ENCODE results near the gene KRT6A.
A peak's percentile ranks its signal among the peaks of the same experiment; 100 is the strongest.

KRT6A gene

DNA sequence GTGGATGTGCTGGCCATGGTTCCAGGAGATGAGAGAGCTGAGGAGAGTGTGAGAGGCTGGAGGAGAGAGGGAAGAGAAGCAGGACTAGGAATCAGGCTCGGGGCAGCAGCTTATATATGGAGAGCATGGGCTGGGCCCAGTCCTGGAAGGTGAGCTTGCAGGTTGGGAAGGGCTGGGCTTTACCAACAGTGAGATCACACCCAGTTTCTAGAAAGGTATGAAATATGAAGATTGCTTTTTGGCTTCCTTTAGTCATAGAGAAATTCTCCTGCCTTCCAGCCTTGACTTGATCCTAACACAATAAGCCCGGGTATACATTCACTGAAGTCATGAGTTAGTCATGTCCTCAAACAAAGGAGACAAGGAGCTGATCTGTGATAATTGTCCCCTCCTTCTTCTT lies at the start of gene KRT6A:
Gene KRT6A (minus strand): TSS at position 86 of the 400 bp plus-strand sequence. CDS start 69 bp downstream, at position 17.
- DNase-seq (ENCODE audit: low spot score): no peak

DNA sequence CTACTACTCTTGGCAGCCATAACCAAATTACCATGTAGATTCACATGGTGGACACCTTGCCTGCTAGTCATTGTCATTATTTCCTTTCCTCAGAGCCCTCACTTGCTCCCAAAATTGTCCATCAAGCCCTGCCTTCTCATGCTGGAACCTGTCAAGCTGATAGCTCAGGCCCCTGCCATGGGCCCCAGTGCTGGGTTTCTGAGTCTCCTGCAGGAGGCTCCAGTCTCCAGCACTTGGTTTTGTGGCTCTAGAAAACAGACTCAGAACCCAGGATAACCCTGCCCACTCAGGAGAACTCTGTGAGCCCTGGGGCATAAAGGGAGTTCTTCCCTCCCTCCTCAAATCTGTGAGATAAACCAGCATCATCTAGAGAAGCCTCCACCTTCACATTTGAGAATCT lies 49.1 kb upstream of the KRT6A start:
- no peak for DNase-seq (ENCODE audit: low spot score)

DNA sequence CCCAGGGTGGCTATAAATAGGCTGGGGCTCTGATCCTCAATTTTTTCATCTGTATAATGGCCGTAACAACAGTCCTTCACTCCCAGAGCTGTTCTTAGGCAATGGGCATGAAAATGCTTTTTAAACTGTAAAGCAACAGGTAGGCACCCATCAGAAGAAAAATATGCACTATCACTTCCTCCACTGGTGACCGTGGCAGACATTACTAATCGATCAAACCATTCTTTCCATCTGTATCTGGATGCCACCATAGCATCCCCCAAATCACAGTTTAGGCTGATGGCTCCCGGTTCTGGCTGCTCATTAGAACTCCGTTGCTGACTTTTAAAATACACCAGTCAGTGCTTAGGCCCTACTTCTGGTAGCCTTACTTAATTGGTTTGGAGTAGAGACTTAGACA lies 48.7 kb upstream of the KRT6A start:
- DNase-seq (ENCODE audit: low spot score): no peak

DNA sequence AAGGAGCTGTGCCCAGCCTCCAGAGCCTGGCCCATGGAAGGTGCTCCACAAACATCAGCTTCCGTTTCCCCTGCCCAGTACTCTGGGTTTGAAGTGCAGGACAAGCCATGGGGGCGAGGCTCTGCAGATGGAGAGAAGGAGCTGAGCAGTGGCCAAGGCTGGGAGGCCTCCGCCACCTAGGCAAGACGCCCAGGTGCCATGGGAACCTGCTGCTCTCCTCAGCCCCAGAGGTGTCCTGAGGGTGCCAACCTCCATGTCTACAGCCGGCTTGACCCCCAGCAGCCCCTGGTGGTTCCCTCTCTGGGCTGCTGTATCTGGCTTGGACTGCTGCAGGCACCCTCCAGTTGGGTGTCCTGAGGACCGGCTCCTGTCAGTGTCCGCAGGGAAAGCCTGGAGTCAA lies 47.5 kb upstream of the KRT6A start:
- no peak for DNase-seq (ENCODE audit: low spot score)

DNA sequence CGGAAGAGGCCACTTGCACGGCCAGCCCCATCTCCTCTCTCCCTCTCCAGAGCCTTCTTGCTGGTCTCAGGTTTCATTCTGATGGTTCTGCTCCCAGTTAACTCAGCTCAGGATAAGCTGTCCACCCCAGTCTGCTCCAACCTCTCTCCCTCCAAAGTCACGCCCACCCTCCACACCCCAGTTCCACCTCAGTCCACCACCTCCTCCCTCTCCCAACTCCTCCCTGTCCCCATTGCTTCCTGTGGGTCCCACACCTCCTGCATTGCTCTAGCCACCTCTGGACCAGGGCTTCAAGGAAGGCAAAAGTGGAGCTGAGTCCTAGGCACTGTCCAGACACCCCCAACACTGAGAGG lies 46.7 kb upstream of the KRT6A start:
- no peak for DNase-seq (ENCODE audit: low spot score)

DNA sequence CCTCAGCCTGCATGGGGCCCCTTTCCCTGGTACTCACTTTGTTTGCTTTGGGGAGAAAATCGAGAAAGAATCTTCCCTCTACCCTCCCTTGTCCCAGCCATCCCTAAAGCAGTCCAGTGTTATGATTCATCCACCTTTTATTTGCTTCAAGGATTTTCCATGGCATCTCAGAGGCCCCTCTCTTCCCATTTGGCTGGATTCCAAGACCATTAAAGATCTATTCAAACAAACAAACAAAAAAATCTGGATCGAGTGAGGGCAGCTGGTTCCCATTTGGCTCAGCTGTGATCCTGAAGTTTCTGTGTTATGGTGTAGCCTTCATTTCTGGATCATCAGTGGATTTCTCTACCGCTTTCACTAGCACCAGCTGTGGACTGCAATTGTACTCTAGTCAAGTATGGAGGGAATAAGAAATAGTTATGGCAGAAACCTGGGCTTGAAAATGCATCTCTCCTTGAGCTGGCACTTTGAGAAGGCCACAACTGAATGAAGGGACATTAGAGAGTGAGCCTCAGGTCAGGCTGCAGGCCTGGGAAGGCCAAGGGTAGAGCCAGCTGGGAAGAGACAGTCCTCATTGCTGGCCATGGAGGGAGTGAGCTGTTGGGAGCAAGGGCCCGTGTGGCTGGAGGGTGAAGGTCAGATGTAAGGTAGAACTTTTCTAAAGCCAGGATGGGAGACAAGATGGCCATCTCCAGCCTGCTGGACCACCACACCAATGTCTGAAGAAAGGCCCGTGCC lies 46.2 kb upstream of the KRT6A start:
- DNase-seq (ENCODE audit: low spot score): no peak

DNA sequence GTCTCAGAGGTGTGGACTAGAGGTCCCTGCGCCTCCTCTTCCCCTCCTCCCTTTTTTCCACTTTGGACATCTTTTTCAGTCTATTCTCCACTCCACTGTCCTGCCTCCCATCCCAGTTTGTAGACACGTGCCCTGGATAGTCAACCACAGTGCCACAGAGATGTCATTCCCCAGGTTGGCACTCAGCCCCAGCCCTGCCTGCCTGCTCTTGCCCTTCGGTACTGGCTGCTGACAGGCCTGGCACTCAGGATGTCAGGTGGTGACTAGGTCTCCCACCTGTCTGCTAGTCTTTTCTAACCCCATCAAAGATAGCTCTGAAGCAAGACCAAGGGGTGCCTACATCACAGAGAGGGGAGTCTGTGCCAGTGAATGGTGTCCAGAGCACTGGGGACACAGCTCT lies 44.0 kb upstream of the KRT6A start:
- DNase-seq (ENCODE audit: low spot score): no peak

DNA sequence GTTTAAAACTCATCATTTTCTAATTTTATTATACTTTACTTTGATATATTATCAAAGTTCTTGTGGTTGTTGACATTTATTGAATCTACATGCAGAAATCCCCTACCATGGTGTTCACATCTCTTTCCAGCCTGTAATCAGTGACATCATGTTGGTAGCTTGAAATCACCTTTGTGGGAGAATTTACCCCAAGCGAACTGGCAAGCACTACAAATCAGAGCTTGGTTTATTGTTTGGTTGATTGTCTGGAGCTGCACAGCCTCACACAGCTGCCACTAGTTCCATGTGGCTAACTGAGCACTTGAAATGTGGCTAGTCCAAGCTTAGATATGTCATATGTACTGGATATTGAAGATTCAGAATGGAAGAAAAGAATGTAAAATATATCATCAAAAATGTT lies 42.5 kb upstream of the KRT6A start:
- no peak for DNase-seq (ENCODE audit: low spot score)

DNA sequence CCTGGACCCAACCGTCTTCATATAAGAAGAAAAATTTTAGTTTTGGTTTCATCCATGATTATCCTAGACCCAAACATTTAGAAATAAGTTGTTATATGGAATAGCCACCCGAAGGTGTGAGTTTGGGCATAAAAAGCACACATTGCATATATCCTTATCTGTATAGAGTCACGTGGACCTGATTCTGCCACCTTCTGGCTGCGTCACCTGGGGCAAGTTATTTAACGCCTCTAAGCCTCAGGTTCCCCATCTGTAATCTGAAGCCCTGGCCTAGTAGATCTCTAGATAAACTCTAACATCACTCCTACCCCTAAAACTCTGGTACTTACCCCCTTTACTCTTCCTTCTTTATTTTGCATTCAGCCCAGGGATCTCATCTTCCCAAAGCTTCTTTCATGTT lies 41.4 kb upstream of the KRT6A start:
- no peak for DNase-seq (ENCODE audit: low spot score)

DNA sequence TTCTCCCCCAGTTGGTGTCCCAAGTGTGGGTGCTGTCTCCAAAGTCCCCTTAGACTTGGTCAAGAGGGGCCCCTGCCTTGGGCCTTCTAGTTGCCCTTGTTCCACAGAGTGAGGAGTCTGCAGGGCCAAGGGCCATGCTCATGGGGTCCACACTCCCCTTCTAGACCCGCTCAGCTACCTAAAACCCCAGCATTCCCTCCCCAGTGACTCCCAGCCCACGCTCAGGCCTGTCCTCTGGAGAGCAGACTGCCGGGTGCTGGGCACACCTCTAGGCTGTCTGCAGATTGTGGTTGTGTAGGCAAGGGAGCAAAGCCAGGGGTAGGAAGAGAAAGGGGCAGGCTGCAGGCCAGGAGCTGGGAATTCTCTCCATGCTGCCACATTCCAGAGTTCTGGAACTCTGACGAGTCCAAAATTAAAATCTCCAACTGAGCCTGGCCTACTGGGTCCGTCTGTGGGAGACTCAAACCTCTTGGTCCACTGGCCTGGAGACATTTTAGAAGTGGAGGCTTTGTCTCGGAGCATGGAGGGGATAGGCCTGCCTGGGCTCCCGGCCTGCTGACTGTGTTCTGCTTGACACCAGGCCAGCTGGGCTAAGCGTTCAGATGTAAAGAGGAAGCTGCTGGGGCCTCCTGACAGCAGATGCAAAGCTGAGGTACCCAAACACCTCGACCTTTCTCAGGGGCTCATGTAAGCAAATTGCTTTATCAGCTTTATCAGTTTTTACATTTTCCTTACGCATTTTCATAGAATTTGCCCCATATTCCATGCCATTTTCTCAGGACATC lies 40.8 kb upstream of the KRT6A start:
- DNase-seq (ENCODE audit: low spot score): no peak

DNA sequence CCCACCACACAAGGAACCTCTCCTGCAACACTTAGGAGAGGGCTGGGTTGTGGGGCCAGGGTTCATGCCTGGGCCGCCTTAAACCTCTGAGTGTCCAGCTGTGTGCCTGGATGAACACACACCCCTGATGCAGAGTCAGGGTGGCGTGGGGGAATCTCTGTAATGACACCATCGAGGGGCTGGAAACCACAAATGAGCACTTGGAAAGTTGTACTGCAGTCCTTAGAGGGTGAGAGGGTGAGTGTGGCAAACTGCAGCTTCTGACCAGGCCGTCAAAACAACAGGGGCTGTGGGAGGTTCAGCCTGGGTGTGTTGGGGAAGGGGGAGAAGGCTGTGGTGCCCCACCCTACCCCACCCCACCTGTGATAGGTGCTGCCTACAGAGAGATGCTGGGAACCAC lies 39.6 kb upstream of the KRT6A start:
- DNase-seq (ENCODE audit: low spot score): no peak

DNA sequence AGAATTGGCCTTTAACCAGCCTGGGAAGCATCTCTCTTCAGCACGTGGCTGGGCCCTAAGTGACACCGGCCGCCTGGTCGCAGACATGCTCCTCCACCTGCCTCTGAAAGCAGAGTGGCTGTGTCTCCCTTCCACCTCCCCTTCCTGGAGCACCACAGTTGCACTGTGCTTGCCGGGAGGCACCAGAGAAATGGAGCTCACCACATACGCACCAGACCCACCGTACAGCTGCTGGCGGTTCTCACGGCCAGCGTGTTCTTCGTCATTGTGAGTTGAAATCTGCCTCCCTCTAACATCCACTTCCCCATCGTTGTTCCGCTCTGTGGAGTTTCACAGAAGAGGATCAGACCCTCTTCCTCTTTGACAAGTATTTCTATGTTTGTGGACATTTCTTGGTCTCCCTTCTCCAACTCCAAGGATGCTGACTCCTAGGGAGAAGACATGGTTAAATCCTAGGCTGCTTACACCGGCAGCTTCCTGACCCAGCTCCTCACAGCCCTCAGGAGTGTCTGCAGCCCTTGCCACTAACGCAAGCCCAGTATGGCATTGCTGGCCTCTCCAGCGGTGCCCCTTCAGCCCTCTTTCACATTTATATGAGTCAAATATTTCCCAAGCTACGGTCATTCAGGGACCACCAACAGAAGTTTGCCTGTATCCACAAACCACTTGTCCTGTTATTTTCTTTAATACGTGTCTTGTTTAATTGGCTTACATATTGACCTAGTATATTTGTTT lies 38.7 kb upstream of the KRT6A start:
- DNase-seq (ENCODE audit: low spot score): peak; percentile 59

DNA sequence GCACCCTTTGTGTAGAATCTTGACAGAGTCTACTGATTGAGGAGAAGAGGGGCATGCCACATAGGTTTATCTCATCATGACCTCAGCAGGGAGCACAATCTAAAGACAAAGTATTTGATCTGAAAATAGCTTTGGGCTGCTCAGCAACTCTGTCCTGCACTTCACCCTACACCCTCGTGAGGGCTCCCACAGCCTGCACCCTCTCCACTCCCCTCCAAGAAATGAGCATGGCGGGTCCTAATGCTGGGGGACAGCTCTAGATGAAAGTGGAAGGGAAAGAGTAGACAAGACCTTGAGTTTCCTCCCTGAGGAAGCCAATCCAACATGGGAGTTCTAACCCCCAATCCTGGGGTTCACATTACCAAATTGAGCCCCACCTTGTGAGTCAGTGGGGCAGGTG lies 37.8 kb upstream of the KRT6A start:
- no peak for DNase-seq (ENCODE audit: low spot score)

DNA sequence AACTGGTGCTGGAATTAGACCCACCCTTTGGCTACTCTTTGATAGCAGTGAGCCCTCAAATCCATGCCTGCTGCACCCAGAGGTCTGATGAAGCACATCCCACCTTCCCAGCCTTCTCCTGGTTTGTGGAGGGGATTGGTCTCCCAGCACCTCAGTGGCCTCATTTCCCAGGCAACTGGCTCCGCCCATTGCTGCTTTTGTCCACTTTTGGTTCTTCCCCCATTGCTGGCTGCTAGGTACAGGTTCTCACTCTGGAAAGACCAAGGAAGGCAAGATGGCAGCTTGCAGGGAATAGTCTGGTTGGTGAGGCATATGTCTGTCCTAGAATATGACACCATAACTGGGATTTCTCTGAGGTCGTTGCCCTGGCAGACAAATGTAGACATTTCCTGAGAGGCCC lies 37.3 kb upstream of the KRT6A start:
- DNase-seq (ENCODE audit: low spot score): no peak

DNA sequence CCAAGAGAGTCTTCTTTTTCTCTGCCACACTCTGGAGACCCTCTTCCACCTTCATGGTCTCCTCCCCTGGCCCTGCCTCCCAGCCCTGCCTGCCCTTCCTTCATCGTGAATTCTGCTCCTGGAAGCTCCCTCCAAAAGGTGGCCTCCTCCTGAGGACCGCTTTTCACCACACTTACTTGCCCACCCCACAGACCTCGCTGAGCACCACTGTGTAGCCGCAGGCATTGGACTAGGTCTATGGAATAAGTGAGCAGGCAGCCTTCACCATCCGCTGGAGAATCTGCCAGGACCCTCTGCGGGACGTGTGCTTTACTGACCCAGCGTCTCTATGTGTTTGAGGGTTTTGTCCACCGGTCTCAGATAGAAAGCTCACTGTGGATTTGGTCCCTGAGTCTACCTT lies 36.8 kb upstream of the KRT6A start:
- no peak for DNase-seq (ENCODE audit: low spot score)

DNA sequence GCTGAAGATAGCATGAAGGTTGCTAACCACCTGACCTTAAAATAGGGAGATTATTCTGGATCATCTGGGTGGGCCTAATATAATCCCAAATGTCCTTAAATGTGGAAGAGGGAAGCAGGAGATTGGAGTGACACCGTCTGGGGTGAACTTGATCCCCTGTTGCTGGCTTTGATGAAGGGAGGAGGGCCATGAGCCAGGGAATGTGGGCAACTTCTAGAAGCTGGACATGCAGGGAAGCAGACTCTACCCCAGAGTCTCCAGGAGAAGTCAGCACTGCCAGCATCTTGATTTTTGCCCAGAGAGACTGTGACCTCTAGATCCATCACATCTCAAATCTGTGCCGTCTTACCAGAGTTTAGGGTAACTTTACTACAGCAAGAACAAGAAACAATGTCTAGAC lies 36.4 kb upstream of the KRT6A start:
- no peak for DNase-seq (ENCODE audit: low spot score)

DNA sequence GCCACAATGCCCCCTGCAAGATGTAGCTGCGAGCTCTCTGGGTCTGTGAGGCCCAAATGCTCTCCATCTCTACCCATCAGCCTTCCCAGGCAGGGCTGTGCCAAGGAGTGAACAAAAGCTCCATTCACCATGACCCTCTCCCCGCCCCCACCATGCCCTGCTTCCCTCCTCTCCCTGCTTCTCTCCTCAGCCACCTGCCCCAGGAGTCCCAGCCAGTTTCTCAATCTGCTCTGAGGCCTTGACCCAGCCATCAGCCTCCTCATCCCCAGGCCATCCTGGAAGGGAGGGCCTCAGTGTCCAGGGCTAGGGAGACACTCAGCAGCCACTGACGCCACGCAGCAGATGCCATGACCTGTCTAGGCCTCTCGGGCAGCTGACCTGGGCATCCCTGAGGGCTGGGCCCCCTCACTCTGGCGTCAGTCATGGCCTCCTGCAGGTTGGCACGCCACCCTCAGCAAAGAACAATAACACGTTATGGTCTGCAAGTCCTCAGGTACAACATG lies 35.6 kb upstream of the KRT6A start:
- peak; percentile 85 for DNase-seq (ENCODE audit: low spot score)

DNA sequence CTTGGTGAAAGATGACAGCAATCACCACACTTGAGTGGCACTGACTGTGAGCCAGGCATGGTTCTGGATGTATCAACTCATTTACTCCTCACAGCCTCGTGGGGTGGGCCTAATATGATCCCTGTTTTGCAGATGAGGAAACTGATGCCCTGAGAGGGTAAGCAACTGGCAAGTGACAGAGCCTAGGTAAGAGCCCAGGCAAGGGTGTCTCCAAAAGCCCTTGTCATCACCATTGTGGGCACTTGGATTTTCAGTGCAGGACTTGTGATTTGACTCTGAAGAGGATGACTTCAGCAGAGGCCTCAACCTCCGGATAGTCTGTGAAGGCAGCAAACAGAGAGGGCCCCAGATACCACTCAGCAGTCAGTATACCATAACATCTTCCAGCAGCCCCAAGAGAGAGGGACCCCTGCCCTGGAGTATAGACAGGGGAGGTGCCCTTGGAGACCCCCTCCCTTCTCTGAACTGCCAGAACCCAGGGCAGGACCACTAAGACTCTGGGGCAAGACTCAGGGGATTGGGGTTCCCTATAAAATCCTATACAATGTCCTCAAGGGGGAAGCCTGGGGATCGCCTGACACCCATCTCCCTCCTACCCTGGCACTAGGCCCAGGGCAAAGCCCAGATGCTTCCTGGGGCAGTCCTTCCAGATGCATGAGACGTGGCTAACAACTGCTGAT lies 34.2 kb upstream of the KRT6A start:
- no peak for DNase-seq (ENCODE audit: low spot score)

DNA sequence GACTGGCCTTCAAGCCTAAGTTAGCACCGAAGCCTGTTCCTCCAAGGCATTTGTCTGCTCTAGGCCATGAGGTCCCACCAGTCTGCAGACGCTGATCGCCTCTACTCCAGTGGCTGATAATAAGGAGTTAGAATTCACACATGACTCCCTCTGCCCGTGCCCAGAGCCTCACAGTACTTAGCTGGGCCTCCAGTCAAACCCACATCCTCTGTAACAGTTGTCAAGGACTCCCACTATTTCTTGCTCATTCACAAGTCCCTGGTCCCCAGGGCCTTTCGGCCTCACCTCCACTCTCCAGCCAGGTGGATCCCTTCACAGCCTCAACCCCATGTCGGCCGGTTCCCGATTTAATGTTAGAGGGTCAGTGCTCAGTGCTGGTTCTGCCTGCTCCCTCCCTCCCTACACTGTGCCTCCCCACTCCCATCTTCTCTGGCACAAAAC lies 33.5 kb upstream of the KRT6A start:
- no peak for DNase-seq (ENCODE audit: low spot score)

DNA sequence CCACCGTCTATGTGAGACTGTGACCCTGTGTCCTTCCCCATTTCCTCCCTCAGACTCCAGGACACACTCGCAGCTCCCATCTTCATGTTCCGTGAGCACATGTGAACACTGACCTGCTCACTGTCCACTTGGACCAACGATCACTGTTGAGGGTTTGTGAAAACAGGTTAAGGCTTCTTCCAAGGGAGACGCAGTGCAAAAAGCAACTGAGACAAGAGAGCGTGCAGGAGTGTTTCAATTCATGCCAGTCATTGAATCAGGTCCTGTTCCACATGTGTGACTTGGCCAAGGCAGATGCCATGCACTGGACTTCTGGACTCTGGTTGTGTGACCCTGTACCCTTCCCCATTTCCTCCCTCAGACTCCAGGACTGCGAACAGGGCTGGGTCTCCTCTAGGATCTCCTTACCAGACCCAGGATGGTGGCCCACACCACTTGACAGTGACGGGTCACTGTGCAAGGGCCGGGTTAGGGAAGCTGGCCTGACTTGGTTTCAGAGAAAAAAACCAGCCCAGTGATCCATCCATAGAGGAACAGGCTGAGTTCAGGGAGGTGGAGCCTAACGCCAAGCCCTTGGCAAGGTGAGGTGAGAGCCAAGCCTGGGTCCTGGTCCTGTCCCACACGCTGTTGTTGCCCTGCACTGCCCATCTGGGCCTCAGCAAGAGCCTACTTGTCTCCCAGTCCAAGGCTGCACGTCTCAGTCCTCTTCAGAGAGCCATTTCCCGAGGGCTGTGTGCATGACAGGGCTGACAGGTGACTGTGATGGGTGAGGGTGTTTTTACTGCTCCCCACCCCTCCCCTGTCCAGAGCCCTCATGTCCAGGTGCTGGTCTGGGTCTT lies 32.8 kb upstream of the KRT6A start:
- DNase-seq (ENCODE audit: low spot score): no peak

DNA sequence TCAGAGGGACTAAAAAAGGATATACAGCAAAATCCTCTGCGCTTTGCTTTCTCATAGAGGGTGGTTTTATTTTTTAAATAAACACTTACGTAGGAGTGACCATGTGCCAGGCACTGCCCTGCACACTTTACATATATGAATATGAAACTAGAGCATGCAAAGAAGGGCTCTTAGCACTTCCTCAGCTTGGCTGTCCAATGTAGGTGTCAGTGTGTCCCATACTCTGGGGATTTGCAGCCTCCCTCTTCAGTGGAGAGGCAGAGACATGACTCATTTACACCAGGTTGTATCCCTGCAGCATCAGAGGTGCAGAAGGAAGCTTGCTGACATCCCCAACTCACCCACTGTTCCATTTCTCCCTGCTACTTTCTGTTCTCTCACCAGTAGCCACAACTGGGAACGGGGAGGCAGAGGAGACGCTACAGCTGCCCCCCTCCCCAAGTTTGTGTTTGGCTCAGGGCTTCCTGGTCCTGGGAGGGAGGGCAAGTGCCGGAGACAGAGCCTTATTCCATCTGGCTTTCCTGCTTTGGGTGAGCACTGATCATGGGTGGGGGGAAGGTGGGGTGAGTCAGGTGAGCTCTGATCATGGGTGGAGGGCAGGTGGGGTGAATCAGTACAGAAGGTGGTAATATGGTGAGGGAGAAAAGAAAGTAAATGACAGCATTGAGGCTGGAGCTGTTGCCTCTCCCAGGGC lies 32.0 kb upstream of the KRT6A start:
- DNase-seq (ENCODE audit: low spot score): no peak
